OCI-LY3 (cell line): ENCODE data around the gene AGMAT.

Experiments used
- H2AFZ ChIP-seq: fragments of 200-600, 300-600 bp; shearing (Covaris generic); 2 replicates; pipeline ENCODE4 v1.6.0; 2014; ENCODE audit warnings: antibody characterized with exemption, low read depth, low read length
- H3K27ac ChIP-seq: fragments of 200-600, 300-600 bp; sonication (generic); 2 replicates; pipeline ENCODE4 v1.5.1; 2014; ENCODE audit warnings: mild to moderate bottlenecking, low read length, moderate library complexity, mixed read lengths
- H3K27me3 ChIP-seq: fragments of 200-600, 300-600 bp; sonication (generic); 2 replicates; pipeline ENCODE4 v1.6.1; 2014; ENCODE audit warnings: low read depth, low read length, mixed read lengths
- H3K36me3 ChIP-seq: fragments of 200-600, 300-600 bp; sonication (generic); replicated peaks from 2 replicates; pipeline ENCODE3; 2014; ENCODE audit warnings: low read depth, low read length, mixed read lengths
- H3K4me1 ChIP-seq: fragments of 300-600, 200-600 bp; sonication (generic); 2 replicates; pipeline ENCODE4 v1.6.1; 2014; ENCODE audit warnings: low read length, mixed read lengths
- H3K4me2 ChIP-seq: fragments of 200-600, 300-600 bp; sonication (generic); 2 replicates; pipeline ENCODE4 v1.6.1; 2014; ENCODE audit warnings: low read length, mixed read lengths
- H3K4me3 ChIP-seq: fragments of 300-600, 200-600 bp; sonication (generic); 2 replicates; pipeline ENCODE4 v1.5.1; 2014; ENCODE audit warnings: antibody characterized with exemption, mild to moderate bottlenecking, low read length, moderate library complexity
- H3K79me2 ChIP-seq: fragments of 300-600, 200-600 bp; shearing (Covaris generic); 2 replicates; pipeline ENCODE4 v1.6.1; 2014; ENCODE audit warnings: mild to moderate bottlenecking, low read length, mixed read lengths
- H3K9ac ChIP-seq: fragments of 300-600, 200-600 bp; shearing (Covaris generic); 2 replicates; pipeline ENCODE4 v1.6.0; 2014; ENCODE audit warnings: mild to moderate bottlenecking, low read length, moderate library complexity
- H3K9me3 ChIP-seq: fragments of 200-600, 300-600 bp; shearing (Covaris generic); 2 replicates; pipeline ENCODE4 v1.6.1; 2014; ENCODE audit warnings: low read length, mixed read lengths; ENCODE audit not compliant: insufficient read depth
- H4K20me1 ChIP-seq: fragments of 200-600, 300-600 bp; sonication (generic); 2 replicates; pipeline ENCODE4 v1.6.1; 2016; ENCODE audit warnings: low read length, mixed read lengths; ENCODE audit not compliant: insufficient read depth
- EZH2phosphoT487 ChIP-seq: fragments of 200-600 bp; shearing (Covaris generic); IDR thresholded peaks from 2 replicates; pipeline ENCODE4 v1.6.1; 2018; ENCODE audit warnings: antibody characterized with exemption, mixed run types, low read depth
- TF ChIP-seq, protein P1 (sequence below): fragments of 200-600, 300-600 bp; sonication (generic); IDR thresholded peaks from 2 replicates; pipeline ENCODE4 v1.5.1; 2014; ENCODE audit warnings: antibody characterized with exemption, low read length, low read depth

AGMAT gene

DNA sequence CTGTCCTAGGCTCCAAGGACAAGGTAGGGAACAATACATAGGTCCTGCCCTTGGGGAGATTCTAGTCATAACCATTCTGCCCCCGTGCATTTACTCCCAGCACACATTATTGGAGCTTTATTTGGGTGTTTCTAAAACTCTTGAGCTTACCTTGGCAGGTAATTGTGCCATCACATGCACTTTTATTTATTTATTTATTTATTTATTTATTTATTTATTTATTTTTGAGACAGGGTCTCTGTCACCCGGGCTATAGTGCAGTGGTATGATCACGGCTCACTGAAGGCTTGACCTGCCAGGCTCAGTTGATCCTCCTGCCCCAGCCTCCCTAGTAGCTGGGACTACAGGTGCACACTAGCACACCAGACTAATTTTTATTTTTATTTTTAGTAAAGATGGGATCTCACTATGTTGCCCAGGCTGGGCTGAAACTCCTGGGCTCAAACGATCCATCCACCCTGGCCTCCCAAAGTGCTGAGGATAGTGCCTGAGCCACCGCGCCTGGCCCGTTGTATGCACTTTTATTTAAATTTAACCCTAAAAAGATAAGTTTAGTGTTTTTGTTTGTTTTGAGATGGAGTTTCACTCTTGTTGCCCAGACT, 9.2 kb downstream of the AGMAT start:
- TF ChIP-seq, protein P1, sequence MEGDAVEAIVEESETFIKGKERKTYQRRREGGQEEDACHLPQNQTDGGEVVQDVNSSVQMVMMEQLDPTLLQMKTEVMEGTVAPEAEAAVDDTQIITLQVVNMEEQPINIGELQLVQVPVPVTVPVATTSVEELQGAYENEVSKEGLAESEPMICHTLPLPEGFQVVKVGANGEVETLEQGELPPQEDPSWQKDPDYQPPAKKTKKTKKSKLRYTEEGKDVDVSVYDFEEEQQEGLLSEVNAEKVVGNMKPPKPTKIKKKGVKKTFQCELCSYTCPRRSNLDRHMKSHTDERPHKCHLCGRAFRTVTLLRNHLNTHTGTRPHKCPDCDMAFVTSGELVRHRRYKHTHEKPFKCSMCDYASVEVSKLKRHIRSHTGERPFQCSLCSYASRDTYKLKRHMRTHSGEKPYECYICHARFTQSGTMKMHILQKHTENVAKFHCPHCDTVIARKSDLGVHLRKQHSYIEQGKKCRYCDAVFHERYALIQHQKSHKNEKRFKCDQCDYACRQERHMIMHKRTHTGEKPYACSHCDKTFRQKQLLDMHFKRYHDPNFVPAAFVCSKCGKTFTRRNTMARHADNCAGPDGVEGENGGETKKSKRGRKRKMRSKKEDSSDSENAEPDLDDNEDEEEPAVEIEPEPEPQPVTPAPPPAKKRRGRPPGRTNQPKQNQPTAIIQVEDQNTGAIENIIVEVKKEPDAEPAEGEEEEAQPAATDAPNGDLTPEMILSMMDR, result no peak
- TF ChIP-seq EZH2phosphoT487, result no peak
- Histone ChIP-seq H3K4me3 (no peak overlapping the region), H4K20me1 (no peaks in the 10 kb centered on the region), H3K9me3 (no peaks in the 10 kb centered on the region), H2AFZ (no peak overlapping the region), H3K4me1 (peaks cover 14% of the 10 kb centered on the region), H3K9ac (no peak overlapping the region), H3K4me2 (no peak overlapping the region), H3K27me3 (no peaks in the 10 kb centered on the region), H3K36me3 (peaks cover 2% of the 10 kb centered on the region), H3K79me2 (no peaks in the 10 kb centered on the region), H3K27ac (no peak overlapping the region)

DNA sequence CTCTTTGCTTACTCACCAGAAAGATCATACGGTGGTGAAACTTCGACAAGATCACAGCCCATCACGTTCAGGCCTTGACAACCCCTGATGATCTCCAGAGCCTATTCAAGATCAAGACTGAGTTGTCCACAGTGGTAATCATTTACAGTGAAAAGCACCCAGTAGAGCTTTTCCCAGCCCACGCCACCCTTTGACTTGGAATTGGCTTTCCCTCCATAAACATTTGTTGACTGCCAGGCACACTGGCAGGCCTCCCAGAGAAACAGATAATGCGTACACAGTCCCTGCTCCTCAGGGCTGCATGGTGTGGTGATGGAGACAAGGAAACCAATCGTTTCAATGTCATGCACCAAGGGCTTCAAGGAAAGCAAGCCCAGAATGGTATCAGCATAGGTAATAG, 10.1 kb downstream of the AGMAT start:
- no peak overlapping the region for H3K4me3 ChIP-seq
- H4K20me1 ChIP-seq, result no peaks in the 10 kb centered on the region
- peaks cover 16% of the 10 kb centered on the region for H3K4me1 ChIP-seq
- no peak for TF ChIP-seq EZH2phosphoT487
- TF ChIP-seq, protein P1, result no peak
- H3K9me3 ChIP-seq, result no peaks in the 10 kb centered on the region
- no peak overlapping the region for H3K4me2 ChIP-seq
- H3K36me3 ChIP-seq, result peaks cover 5% of the 10 kb centered on the region
- no peak overlapping the region for H3K27ac ChIP-seq
- no peak overlapping the region for H3K9ac ChIP-seq
- H3K79me2 ChIP-seq, result no peaks in the 10 kb centered on the region
- H3K27me3 ChIP-seq, result no peaks in the 10 kb centered on the region
- no peak overlapping the region for H2AFZ ChIP-seq

DNA sequence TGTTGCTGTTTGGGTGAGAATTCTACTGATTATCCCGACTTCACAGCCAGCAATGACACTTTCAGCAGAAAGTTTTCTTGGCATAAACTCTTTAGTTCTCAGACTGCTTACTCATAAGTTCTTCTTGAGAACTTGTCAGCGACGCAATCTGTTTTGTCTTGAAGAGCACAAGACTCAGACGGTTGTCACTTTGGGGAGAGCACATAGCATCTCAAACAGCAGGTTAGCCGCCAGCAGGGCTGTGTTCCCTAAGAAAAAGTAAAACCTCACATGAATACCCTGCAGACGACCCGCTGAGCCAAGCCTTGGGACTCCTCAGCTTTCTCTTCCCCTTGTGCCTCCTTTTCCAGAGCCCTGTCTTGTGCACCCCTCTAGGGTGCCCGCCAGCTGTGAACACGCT, 11.4 kb downstream of the AGMAT start:
- Histone ChIP-seq H3K36me3 (peaks cover 8% of the 10 kb centered on the region), H4K20me1 (no peaks in the 10 kb centered on the region), H3K27me3 (no peaks in the 10 kb centered on the region), H3K9ac (no peak overlapping the region), H3K4me2 (no peak overlapping the region), H3K4me1 (peaks cover 16% of the 10 kb centered on the region), H3K9me3 (no peaks in the 10 kb centered on the region), H3K27ac (no peak overlapping the region), H3K79me2 (no peaks in the 10 kb centered on the region), H3K4me3 (no peak overlapping the region), H2AFZ (no peak overlapping the region)
- TF ChIP-seq, protein P1, result no peak
- no peak for TF ChIP-seq EZH2phosphoT487

DNA sequence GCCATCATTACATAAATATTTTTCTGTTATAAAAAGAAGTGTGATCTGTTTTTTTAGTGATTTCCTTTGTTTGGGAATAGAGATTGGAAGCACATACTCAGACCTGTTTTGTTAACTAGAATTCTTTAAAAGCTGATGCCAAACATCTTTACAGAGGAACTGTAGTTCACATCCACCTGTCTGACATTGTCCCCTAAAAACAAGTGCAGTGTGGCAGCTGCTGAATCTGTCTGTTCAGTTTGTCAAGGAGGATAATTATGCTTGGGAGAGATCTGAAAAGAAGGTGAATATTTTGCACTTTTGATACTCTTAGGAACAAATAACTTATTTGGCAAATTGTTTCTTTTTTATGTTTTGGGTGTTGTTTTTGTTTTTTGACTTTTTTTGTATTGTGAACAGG, 13.6 kb downstream of the AGMAT start:
- Histone ChIP-seq H3K4me2 (peak overlapping the region; percentile 57), H3K9ac (peak overlapping the region; percentile 45), H4K20me1 (no peaks in the 10 kb centered on the region), H3K79me2 (no peaks in the 10 kb centered on the region), H3K27me3 (no peaks in the 10 kb centered on the region), H2AFZ (no peak overlapping the region), H3K9me3 (no peaks in the 10 kb centered on the region), H3K4me1 (peaks cover 16% of the 10 kb centered on the region), H3K36me3 (peaks cover 10% of the 10 kb centered on the region), H3K27ac (peak overlapping the region; percentile 60), H3K4me3 (peak overlapping the region; percentile 10; the same call in 1 of the 2 replicates)
- TF ChIP-seq EZH2phosphoT487, result no peak
- TF ChIP-seq, protein P1, result no peak
